DMS79 treated with DMSO at 0.1 percent for 48 hours (cell line): ENCODE results near the gene SAG.

Experiments
- DNase-seq: peaks from one replicate; lab custom pipeline; 2025; lab: John Stamatoyannopoulos, UW

The SAG gene

GRCh38 chr2:233307565-233307964, at the start of gene SAG:
Gene SAG (plus strand): TSS chr2:233307816. CDS start chr2:233309190, 1,374 bp downstream.
- no peak for DNase-seq

- DNase-seq = no peak
Measured at GRCh38 chr2:233258211-233258610, 49.4 kb upstream of the SAG start.

DNA sequence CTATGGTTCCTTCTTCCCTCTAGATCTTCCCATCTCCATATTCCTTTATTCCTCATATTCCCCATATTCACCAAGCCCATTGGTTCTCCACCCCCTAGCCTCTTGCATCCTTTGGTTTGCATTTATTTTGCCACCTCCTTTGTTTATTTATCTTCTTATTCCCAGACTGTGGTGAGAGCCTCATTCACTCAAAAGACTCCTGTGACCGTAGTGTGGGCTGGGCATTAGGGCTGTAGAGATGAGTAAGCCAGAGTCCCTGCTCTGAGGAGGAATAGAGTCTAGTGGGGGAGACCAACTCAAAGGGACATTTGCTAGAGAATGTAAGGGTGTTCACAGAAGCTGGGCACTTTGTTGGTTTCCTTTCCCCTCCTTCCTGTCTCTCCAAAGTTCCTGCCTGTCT, 47.9 kb upstream of the SAG start:
- DNase-seq = no peak

GRCh38 chr2:233260661-233261060, 47.0 kb upstream of the SAG start:
- no peak for DNase-seq

- no peak for DNase-seq
Measured at GRCh38 chr2:233261819-233262555, 45.6 kb upstream of the SAG start.

DNA sequence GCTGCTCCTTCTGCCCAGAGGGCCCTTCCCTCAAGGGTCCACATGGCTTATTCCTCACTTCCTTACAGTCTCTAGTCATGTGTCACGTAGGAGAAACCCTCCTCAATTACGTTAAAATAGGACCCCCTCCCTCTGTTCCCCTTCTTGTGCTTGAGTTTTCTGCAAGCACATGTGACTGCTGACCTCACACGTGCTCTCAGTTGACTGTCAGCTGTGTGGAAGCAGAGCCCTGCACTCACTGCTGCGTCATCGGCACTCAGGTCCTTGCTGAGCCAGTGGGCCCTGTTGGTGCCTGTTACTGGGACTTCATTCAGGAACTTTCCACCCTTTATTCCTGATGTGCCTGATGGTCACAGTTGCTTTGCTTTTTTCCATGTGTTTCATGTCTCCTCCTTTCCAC, 45.1 kb upstream of the SAG start:
- no peak for DNase-seq

DNA sequence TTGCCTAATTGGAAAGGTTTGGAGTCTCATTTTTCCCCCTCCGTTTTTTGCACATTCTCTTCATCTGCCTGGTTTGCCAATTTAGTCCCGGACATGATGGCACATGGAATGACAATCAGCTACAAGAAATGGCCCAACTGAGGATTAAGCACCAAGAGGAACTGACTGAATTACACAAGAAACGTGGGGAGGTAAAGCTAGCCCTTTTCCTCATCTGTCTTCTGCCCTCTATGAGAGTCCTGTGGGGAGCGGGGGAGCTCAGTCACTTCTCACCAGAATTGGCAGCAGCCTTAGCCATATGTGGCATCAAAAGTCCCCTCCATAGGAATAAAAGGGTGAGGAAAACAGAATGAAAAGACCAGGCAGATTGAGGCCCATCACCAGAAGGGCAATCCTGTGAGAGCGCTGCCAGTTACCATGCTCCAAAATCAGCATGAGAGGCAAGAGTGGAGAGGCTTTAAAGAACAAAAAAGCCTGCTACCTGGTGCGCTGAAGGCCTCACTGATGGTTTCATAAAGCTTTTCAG, 44.5 kb upstream of the SAG start:
- no peak for DNase-seq

- DNase-seq = no peak
Measured at GRCh38 chr2:233264667-233265066, 42.9 kb upstream of the SAG start.

GRCh38 chr2:233265899-233266431, 41.7 kb upstream of the SAG start:
- no peak for DNase-seq

GRCh38 chr2:233266481-233266880, 41.1 kb upstream of the SAG start:
- no peak for DNase-seq

DNA sequence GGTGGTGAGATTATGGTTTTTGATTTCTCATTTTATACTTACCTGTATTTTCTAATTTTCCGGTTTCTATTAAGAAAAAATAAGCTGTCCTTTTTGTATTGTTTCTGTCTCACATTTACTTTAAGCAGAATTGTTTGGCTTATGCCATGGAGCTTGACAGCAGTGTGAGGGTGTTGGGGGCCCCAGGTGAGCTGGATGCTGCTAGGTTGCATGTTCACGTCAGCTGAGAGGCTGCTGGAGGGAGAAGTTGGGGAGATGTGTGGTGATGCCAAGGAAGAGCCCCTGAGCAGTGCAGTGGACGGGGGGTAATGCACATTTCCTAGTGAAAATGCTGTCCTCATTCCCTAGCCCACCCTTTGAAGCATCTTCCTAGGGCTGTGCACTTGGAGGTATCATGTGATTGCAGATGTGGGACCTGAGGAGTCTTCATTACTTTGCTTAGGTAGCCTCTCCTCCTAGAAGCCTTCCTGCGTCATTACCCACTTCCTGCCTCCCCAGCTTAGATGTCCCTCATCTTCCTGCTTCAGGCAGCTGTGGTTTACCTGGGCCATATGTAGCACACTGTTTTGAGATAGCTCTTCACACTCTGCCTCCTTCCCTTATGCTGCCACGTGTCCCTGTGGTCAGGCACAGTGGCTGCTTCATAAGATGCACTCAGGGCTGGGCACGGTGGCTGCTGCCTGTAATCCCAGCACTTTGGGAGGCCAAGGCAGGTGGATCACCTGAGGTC, 39.9 kb upstream of the SAG start:
- no peak for DNase-seq

DNA sequence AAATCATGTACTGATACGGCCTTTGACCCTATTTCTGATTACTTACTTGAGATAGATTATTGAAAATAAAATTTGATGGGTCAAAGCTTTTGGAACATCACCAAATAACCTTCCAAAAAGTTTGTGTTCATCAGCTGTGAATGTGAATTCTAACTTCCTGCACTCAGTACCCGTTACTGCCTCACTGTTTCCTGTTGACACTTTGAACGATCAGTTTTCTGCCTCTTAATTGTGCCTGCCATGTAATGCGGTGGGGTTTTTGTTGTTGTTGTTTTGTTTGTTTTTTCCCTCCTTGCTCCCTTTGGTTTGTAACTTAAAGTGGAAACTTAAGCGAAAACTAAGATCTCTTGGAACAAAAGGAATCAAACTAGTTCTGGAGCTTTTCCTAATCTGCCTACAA, 37.2 kb upstream of the SAG start:
- DNase-seq = no peak

DNA sequence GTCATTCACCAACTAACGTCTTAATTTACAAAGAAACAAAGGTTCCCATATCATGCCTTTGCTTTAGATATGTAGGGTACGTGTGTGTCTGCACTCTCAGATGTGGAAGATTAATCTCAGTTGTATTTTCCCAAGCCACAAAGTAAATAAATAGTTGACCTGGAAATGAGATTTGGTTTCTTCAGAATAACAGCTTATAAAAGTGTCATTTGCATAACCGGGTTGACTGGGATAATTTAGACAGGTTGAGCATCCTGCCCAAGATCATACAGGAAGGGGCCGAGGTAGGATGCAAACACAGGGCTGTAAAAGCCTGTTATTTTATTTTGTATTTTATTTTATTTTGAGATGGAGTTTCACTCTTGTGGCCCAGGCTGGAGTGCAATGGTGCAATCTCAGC, 36.7 kb upstream of the SAG start:
- no peak for DNase-seq

GRCh38 chr2:233271693-233272092, 35.9 kb upstream of the SAG start:
- no peak for DNase-seq

DNA sequence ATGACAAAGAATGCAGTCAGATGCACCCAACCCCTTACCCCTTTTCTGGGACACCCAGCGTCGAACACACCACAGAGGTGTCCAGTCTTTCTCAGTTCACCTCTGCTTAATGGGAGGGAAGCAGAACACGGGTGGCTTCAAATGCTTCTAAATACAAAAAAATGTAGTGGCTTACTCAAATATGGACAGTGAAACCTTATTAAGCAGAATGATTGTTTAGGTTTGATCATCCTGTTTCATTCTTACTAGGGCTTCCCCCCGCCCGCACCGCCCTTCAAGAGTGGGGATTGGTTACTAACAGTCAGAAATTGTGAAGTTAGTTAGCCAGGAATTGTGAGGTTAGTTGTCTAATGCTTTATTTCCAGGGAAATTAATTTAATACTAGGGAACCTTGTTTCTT, 34.5 kb upstream of the SAG start:
- no peak for DNase-seq

- DNase-seq = no peak
Measured at GRCh38 chr2:233275223-233275622, 32.4 kb upstream of the SAG start.

- no peak for DNase-seq
Measured at GRCh38 chr2:233278921-233279320, 28.7 kb upstream of the SAG start.

GRCh38 chr2:233280114-233280693, 27.4 kb upstream of the SAG start:
- DNase-seq = no peak

GRCh38 chr2:233281553-233281952, 26.1 kb upstream of the SAG start:
- no peak for DNase-seq

DNA sequence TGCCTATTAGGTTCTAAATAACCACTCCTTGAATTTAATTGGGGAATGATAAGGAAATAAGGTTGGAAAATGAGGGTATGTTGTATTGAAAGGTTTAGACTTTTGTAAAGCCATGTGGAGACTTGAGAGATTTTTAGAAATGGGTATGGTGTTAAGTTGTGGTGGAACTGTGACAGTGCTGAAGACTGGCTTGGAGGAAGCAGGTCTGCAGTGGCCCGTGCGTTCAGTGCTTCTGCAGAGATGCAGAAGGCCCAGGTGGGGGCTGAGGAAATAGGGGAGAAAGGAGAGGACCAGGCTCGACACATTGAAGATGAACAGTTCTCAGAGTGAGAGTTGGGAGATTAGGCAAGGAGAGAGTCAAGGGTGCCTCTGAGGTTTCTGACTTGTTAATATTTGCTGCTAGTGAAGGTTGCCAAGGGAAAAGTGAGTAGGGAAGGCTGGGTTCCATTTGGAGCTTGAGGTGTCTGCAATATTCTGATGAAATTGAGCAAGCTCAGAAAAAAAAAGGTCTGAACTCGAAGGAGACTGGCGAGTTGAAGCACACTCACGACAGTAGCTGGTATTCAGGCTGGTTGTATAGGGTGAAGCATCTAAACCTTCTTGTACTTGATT, 25.5 kb upstream of the SAG start:
- DNase-seq = no peak

DNA sequence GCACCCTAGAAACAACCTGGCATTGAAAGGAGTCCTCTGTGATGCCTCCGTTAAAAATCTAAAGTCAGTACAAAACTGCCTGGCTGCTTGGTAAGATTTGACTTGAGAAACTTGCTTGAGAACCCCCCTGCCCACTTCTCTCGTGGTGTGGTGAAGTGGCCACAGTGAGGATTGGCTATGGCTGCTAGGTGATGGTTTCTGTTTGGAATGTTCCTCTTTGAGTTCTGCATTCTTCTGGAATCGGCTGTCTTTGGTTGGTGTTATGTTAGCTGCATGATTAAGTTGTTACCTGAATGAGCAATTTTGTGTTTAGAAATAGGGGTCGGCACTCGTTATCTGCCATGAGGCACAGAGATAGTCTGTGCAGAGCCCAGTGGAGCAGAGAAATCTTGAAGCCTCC, 21.7 kb upstream of the SAG start:
- no peak for DNase-seq

DNA sequence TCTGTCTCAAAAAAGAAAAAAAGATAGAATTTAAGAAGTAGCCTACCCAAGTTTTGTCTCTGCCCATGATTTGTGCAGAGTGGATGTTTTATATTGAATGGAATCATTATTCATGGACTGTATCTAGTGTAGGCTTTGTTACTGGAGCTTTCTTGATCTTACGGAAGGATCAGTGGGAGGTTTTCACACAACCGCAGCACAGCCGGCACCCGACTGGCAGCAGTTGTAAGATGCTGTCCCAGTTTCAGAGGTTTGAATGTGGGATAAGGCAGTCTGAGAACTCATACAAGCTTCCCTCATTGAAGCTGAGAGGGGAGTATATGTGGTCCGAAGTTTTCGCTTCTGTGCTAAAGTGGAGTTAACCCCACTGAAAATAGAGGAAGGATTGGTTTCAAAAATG, 19.7 kb upstream of the SAG start:
- DNase-seq = no peak
